Activated CD4-positive, alpha-beta T cell treated with anti-CD3 and anti-CD28 coated beads for 24 hours (primary cell): Measurements from ENCODE around the gene VSIG2.
A peak's percentile ranks its signal among the peaks of the same experiment; 100 is the strongest.

Source experiments
- DNase-seq, 2 donors: peaks; one replicate each; pipeline ENCODE4 v3.0.0-alpha.2; 2020; ENCODE audit warnings: low read depth in 2 of 2

VSIG2 gene

DNA sequence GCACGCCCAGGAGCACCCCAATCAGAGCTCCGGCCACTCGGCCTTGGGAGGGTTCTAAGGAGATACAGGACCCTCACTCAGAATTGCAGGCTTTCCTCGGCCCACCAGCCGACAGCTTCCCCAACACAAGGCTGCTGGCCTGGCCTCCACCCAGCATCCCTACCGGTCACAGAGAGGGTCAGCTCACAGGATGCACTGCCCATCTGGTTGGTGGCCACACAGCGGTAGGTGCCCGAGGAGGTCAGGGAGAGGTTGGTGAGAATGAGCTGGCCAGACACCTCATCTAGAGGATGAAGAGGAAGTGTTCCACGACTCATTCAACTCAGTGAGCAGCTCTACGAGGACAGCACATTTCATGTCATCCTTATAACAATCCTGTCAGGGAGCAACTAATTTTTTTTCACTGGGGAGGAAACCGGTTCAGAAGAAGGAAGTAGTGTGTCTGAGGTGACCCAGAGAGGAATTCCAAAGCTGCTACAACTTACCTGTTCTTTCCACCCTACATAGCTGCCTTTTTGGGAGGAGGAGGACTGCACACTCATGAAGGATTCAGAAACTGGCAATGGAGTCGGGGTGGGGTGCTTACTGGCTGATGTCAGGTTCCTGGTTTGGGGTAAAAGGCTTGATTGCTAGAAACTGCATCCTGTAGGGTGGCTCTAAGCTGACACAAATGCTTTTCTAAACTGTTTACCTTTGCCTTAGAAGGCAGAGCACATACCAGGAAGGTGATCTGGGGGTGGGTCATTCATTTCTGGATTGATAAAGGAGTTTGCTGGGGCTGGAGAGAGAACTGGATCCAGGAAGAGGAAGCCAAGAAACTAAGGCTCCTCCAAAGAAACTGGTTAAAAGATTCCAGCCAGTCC, 3.3 kb downstream of the VSIG2 start:
- DNase-seq = no peak

DNA sequence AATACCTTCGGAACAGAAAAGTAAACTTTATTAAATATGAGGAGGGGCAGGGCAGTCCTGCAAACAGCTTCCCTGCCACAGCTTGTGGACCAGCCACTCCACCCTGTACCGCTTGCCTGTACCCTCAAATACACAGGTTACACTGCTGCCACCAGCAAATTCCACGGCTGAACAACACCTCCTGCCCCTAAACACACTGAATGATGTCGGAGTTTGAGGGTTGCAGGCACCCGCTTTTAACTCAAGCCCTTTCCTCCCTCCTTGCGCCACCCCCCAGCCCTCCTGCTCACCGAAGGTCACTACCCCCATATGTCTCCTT, 4.0 kb downstream of the VSIG2 start:
- DNase-seq = no peak

DNA sequence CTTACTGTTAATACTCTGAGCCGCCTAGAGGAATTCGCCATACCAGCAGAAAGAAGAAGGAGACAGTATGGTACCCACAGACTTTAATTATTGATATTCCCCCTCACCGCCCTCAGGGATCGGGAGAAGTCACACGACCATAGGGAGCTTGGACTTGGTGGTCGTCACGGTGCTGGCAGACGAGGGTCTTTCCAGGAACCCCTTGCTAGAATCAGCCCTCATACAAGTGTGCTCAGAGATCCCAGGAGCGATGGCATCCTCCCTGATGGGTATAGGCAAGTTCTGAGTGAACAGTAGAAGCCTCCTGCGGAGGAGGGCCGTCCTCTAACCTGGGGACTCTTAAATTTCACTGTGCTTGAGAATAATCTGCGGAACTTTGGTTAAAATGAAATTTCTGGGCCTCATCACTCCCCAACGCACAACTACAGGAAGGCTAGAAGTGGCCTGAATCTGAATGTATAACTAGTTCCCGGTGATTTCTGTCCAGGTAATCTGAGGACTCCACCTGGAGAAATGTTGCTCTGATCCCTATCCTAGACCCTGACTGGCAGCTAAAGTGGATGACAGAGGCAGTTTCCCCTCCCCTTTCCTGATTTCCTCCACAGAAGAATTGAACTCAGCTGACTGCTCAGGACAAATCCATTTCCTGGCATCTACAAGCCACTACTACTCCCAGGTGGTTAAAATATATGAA, 4.5 kb downstream of the VSIG2 start:
- no peak for DNase-seq

DNA sequence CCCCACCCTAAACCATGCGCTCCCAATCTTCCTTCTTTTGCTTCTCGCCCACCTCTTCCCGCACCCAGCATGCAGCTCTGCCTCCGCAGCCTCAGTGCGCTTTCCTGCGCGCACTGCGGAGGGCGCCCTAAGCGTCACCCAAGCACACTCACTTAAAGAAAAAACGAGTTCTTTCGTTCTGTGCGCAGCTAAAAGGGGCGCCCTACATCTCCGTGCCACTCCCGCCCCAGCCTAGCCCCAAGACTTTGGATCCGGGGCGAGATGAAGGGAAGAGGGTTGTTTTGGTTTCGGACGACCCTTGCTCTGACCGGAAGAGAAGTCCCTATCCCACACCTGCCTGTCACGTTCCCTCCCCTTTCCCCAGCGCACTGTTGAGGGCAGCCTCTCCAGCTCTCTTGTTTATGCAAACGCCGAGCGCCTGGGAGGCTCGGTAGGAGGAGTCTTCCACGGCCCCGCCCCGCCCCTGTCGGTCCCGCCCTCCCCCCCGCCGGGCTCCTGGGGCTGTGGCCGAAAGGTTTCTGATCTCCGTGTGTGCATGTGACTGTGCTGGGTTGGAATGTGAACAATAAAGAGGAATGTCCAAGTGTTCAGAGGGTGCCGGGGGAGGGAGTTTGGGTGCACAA, 5.3 kb downstream of the VSIG2 start:
- DNase-seq = peak; percentile 56 to 66

DNA sequence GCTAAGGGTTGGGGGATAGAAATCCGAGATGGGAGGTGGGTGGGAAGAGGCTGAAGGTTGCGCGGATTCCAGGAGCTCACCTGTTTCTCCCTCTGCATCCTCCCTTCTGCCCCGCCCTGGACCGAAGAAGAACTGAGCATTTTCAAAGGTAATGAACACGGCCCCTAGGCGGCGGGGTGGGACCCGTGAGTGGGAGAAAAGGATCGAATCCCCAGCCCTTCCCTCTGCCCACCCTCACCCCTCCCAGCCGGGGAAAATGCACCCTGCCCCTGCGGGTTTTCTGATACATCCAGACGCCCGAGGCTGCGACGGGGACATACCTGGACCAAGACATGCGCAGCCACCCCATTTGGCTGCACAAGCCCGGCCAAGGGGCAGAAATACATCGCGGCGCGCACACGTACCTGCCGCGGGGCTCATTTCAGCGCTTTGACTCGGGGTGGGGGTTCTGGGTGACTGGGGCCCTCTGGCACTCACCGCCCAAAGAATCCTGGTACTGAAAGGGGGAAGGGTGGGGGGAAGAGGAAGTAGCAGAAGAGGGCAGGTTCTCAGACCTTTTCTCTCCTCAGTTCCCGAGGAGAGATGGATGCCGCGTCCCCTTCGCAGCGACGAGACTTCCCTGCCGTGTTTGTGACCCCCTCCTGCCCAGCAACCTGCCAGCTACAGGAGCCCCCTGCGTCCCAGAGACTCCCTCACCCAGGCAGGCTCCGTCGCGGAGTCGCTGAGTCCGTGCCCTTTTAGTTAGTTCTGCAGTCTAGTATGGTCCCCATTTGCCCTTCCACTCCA, 6.0 kb downstream of the VSIG2 start:
- no peak for DNase-seq

DNA sequence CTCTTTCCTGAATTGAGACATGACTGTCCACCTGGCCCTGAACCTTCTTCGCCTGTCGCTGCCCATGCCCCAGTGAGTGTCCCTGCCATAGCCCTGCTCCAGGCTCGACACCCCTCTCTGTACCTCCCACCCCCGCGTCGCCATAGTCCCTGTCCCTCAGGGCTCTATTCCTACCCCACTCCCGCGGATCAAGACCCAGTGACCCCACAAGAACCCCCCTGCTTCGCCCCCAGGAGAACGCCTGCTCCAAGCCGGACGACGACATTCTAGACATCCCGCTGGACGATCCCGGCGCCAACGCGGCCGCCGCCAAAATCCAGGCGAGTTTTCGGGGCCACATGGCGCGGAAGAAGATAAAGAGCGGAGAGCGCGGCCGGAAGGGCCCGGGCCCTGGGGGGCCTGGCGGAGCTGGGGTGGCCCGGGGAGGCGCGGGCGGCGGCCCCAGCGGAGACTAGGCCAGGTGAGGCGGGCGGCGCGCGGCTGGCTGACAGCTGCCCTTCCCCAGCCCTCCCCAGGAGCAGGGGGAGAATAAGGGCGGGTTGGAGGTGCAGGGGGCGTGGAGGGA, 6.7 kb downstream of the VSIG2 start:
- no peak for DNase-seq

DNA sequence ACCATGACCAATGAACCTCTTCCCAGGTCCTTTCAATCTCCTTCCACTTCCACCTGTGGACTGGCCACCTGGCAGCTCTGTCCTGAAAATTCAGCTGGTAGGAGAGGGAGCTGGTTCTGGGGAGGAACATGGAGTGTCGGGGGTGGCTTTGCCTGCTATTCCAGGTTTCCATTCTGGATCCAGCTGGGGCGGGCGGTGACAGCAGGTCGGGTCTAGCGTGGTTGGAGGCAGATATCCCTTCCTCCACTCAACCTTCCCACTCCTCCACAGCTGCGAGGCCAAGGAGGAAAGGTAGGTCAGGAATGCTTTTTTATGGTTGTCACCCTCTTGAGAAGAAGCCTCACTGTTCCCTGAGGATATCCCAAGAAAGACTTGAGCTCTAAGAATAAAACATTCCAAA, 9.0 kb downstream of the VSIG2 start:
- DNase-seq = no peak

DNA sequence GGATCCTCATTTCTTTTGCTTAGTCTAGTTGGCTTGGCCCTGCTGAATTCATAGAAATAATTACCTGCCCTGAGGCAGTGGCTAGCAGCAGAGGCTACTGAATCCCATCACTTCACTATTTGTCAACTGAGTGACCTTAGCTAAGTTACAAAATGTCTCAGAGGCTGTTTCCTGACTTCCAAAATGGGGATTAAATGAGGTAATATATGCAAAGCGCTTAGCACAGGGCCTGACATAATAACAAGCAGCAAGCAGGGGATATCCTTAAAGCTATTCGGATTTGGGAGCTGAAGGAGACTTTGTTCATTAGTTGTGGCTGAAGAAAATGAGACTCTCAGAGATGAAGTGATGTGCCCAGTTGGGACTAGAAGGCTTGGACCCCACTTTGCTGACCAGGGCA, 9.5 kb downstream of the VSIG2 start:
- DNase-seq = no peak

DNA sequence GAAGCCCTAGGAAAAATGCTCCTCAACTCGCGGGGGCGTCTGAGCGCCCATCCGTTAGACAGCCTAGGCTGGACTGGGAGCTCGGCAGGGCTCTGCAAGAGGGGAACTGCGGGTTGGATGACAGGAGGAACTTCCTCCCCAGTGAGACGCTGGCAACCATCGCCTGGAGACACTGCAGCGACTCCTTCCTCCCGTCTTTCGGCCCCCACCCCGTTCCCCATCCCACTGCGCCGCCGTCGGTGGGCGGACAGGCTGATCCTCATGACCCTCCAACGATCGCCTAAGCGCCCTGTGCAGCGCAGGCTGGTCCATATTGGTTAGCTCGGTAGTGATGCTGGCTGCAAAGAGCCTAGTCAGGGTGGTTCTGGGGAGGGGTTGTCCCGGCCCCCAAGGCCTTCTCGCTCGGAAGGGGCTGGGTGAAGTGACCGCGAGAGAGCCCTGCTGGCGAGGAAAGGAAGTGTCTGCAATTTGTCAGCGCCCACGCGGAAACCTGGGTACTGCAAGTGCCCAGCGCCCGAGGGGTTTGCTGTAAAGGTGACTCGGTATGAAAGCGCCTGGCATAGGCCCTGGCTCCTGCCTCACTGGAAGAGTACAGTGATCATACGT, 11.7 kb downstream of the VSIG2 start:
- DNase-seq = no peak

DNA sequence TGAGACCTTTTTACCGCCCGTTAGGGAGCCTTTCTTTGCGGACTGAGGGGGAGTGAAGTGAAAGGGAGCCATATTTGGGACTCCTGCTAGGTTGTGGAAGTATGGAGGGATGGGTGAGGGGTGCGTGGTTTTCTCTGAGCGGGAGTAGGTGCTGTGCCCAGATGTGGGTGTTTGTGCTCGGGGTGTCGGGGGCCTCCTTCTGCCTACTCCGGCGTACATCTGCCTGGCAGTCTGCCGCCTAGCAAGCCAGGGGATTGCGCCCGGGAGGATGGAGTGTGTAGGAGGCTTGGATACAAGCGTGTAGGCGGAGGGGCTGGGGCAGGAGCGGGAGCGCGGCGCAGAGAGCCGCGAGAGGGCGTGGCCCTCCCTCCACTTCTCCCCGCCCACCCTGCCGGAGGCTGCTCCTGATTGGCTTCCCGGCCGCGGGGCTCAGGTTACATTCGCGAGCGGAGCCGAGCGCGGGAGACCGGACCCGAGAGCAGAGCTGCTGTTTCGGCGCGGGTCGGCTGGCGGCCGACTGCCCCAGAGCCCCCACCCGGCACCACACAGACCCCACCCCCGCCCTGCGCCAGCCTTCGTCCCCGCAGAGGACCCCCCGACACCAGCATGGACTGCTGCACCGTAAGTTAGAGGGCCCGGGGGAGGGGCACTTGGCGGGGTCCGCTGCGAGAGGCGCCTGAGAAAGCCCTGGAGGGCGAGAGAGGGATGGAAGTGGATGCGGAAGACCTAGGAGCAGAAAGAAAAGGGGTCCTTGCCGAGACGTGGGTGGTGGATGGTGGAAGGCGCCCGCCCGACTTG, 12.4 kb downstream of the VSIG2 start, which contains the start of gene NRGN:
Gene NRGN (plus strand): TSS at position 464 of the 798 bp plus-strand sequence. CDS start 143 bp downstream, at position 607.
- DNase-seq = peak; percentile 64 to 85

DNA sequence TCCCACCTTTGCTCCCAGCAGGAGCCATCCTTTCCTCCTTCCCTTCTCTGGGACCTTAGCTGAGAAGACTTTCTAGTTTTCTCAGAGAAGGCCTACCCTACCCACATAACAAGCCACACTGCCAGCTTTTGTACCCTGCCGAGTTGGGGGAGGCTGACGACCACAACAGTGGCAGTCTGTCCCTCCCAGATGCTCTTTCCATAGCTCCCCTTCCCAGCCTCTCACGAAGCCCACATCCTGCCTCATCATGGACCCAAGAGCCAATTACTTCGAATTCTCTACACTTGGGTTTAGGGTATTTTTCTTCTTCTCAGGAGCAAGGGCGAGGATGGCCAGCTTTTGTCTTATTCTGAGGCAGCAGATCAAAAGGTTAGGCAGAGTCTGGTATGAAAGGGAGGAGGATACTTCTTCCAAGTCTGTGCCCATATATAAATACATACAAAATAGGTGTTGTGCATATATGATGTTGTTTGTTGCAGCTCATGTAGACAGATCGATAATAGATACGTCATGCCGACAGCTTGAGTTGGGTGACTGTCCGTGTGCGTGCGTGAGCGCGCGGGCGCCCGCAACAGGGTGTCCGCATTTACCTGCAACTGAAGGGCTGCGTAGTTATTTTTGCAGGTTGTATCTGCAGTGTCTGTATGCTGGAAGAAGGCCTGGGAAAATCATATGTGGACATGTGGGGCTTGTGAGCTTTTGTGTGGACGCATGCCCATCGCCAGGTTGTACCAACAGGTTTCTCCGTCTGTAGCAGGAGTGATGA, 13.2 kb downstream of the VSIG2 start:
- no peak for DNase-seq

DNA sequence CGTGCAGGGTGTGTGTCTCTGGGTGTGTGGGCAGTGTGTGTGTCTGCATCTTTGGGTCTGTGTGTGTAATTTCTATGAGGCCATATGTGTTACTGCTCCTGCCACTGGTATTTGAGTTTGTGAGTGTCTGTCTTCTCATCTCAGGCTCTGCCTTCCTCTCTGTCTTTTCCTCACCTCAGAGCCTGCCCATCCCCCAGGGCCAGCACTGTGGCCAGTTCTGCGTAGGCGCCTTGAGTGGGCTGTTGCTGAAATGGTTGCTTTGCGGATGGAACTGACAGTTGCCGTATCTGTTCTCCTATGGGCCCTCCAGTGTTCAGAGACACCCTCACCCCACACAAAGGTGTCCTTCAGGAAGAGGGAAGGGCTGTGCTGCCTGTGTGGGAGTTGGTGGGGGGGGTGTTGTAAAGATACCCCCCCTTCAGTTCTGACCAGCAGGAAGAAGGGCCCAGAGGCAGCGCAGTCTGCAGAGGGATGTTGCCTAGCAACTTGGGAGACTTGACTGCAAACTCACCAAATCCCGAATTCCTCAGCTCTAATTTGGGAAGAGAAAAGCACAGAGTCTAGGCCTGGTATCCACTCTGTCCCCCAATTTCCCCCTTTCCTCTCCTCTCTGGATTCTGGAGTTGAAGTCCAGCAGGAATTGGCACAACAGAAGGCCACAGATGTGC, 14.3 kb downstream of the VSIG2 start:
- DNase-seq = no peak

DNA sequence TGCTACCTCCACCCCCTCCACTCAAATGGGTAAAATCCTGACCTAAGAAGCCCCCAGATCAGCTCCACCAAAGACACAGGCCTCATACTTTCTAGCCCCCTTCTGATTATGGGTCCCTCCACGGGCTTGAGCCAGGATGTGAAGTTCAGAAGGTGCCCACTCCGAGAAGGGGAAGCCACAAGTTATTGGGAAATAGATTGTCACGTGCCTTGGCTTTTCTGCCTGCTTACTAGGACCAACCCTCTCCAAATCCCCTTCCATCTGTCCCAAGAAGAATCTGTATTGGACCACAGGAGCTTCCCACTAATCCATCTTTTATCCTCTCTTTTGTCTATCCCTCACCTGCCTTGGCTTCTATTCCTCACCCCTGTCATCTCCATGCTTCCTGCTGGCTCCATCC, 15.3 kb downstream of the VSIG2 start:
- no peak for DNase-seq

DNA sequence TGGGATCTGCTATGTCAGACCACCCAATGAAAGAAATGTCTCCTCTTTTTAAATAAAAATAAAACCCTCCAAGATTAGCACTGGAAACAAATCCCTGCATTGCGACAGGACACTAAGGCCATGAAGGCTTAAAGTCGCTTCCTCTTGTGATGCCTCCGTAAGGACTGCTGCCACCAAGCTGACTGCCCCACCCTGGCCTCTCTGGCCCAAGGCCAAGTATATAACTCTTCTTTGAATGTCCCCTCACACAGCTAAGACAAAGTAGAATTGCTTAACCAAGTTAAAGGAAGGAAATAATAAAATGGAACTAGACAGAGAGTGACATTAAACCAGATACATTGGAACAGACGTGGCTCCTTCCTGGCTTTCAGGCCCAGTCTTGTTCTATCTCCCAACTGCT, 19.8 kb downstream of the VSIG2 start:
- no peak for DNase-seq

DNA sequence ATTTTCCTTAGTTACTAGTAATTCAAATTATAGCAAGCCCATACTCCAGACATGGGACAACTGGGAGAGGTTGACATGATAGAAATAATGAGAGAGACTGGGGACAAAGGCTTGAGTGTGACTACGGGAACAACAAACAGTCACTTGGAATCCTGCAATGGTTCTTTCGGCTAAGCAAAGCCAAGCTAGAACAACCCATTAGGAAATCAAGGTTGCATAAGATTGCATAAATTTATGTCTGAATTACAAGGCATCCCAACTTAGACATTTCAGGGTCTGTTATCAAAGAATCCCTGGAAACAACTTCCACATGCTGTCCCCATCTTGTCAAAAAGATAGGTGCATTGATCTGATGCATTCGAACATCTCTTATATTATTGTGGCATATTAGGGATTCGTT, 22.5 kb downstream of the VSIG2 start:
- DNase-seq = no peak

DNA sequence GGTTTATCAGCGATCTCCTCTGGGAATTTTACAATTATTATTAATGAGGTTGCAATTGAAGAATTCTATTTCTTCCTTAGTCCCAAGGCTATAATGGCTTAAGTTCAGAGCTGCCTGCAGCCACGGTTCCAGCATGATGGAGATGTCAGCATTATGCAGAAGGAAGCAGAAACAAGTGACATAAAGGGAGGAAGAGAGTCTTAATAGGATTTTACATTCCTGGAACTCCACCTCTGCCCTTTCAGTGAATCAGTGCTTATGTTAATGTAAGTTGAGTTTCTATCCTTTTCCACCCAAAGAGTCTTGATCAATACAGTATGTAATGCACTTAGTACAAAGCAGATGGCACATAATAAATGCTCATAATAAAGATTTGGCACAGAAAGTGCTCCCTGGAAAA, 23.9 kb downstream of the VSIG2 start:
- no peak for DNase-seq

DNA sequence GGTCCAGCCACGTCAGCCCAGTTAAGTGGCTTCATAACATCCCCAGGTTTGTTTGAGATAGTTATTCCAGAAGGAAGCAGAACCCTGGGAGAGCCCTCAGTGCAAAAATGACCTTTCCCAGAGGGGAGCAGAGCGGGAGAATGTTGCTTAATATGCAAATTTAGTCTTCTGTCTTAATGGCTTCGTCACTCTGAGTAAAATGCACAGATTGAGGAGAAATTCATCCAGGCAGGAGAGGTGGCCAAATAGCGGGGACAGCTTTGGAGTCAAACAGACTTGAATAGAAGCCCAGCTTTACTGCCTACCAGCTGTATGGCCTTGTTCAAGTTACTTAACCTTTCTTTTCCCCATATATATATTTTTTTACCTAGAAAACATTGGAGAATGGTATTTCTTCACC, 24.6 kb downstream of the VSIG2 start:
- no peak for DNase-seq

DNA sequence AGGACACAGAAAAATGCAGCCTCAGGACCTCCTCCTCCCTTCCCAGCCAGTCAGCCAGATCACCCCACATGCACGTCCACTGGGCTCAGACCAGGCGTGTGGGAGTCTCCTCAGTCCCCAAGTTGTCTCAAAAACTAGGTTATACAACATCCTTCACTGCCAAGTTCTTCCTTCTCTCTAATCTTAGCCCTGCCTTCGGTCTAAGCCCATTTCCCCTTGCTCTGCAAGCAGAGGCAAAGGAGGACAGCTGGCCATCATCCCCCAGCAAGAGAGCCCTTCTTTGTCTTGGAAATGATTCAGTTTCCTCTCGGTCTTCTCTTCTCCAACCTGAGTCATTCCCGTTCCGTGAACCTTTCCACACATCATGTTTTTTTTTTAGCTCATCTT, 26.3 kb downstream of the VSIG2 start:
- DNase-seq = no peak
